A549 treated with AZD9567 at 1 μM for 4 hours (cell line): ENCODE results near the gene DEUP1. TPM values are rescaled to one million over a fixed set of nuclear protein-coding genes. Genes with fewer than 3 reads are reported as not detected.

ENCODE experiments used
- total RNA-seq: library from RNA; stranded (reverse); fragments of 200-300 nt; extraction: Qiagen RNA extraction; gene quantifications from 5 replicates; pipeline ENCODE4 v1.2.3, GENCODE V29; 2022; ENCODE audit not compliant: insufficient read depth

The DEUP1 gene, protein sequence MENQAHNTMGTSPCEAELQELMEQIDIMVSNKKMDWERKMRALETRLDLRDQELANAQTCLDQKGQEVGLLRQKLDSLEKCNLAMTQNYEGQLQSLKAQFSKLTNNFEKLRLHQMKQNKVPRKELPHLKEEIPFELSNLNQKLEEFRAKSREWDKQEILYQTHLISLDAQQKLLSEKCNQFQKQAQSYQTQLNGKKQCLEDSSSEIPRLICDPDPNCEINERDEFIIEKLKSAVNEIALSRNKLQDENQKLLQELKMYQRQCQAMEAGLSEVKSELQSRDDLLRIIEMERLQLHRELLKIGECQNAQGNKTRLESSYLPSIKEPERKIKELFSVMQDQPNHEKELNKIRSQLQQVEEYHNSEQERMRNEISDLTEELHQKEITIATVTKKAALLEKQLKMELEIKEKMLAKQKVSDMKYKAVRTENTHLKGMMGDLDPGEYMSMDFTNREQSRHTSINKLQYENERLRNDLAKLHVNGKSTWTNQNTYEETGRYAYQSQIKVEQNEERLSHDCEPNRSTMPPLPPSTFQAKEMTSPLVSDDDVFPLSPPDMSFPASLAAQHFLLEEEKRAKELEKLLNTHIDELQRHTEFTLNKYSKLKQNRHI
- total RNA-seq: not detected in 5 replicates

DNA sequence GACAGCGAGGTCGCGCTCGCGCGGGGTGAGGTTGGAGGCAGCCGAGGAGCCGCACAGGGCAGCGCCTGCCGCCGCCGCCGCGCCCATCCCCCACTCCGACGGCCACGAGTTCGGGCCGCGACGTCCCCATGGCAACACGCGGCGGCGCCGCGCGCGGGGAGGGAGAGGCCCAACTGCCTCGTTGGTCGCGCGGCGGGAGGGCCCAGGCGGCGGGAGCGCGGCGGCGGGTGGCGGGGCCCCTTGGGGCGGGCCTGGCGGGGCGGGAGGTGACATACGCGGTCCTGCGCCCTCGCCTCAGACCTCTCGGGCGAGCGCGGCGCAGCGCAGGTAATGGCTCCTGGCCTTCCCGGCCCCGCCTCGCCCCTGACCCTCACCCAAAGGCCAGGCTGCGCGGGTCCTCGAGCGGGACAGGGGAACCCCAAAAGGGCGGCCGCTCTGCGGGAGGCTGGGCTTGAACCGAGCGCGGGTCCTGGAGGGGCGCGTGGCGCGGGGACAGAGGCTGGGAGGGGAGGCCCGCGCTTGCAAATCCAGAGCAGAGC is at the start of gene DEUP1:
DEUP1 (plus strand) TSS at position 297 of the 539 bp plus-strand sequence. CDS start 1,518 bp downstream, outside the sequence.

Other genes with a start within 250 kb of the DEUP1 start
- gene SLC36A4, start 132.8 kb upstream of the DEUP1 start, total RNA-seq: 12.0 to 17.1 TPM (median 15.2 TPM) in 5 replicates
- 13.5 to 19.2 TPM (median 17.0 TPM) in 5 replicates for gene SMCO4, start 212.6 kb downstream of the DEUP1 start, total RNA-seq